Measurements from ENCODE around the gene ADCY4. TPM values are rescaled to one million over a fixed set of nuclear protein-coding genes. Genes with fewer than 3 reads are reported as not detected.
A peak's percentile ranks its signal among the peaks of the same experiment; 100 is the strongest.

The ADCY4 gene
- total RNA-seq, 1 experiment from 2014 or later: 0.40 TPM

DNA sequence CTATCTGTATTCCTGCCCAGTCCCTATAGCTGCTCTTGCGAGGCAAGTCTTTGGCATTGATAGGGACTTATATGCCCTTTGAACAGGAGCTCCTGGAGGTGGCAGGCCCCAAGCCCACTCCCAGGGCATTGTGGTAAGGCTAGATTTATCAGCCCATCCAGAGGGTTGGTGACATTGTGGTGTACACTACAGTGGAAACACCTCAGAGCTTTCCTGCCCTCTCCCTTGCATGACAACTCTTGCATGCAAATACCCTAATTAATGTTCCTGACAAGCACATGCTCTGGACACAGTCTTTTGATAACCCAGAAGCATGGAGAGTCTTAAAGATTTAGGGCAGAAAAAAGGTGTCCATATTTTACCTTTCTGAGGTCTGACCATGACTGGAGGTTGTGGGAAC lies 5.7 kb upstream of the ADCY4 start:
- DNase-seq (ENCODE audit: extremely low read depth, low read depth): no peak

DNA sequence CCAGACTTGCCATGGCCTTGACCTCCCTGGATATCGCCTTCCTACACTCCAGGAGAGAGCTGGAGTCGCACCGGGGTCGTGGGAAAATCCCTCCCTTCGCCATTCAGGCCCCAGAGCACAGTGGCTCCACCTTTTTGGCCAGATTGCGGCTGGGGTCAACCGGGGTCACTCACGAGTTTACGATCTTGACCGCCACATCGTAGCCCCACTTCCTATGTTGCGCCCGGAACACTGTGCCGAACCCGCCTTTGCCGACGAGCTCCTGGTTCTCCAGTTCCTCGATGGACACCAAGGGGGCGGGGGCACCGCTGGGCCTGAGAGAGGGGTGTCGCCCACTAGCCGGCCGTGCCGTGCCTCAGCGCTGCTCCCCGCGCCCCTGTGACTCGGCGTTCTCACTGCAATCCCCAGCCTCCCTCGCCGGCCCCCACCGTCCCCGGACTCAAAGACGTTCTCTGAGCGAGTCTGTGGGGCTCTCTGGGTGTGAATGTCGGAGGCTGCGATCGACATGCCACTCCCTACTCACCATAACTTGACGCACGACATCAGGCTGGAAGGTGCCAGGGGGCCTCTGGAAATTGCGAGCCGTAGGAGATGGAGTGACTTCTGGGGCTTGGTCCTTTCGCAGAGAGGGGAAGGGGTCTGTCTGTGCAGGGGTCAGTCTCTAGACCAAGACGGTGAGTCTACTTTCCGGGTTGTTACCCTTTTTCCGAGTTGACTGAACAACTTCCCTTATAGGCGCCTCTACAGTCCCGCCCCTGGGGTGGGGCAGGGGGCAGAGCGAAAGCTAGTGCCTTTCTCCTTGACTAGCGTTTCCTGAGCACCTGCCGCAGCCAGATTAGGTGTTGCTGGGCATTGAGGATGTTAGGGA lies 4.6 kb upstream of the ADCY4 start, which contains the start of gene RIPK3:
RIPK3 (minus strand) TSS at position 708 of the 868 bp plus-strand sequence; CDS start at position 543, 165 bp downstream.
- DNase-seq (ENCODE audit: extremely low read depth, low read depth): no peak

DNA sequence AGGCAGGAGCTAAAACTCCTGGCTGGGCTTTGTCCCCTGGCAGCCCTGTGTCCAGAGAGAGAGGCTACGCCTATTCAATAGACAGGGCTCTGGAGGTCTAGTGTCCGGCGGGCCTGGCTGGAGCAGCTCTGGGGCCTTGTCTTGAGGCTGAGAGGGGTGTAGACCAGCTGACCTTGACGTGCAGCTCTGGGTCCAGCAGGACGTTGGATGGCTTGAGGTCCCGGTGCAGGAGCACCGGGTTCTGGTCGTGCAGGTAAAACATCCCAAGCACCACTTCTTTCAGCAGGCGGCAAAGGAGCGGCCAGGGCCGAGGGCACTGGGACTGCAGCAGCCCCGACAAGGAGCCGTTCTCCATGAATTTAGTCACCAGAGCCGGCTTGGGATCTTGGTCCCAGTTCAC lies 4.0 kb upstream of the ADCY4 start:
- no peak for DNase-seq (ENCODE audit: extremely low read depth, low read depth)

DNA sequence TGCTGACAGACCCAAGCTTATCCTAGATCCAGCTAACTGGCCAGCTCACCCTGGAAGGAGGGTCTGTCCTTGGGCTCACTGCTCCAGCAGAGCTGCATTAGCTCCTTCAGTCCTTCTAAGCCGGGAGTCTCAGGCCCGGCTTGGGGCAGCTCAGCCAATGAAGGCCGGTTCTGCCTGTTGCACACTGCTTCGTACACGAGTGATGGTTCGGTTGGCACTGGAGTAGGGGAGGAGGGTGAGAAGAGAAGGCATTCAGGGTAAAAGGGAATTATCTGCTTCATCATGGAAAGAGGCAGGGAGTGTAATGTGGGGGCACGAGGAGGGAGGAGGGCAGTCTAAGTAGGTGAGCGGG lies 2.9 kb upstream of the ADCY4 start:
- DNase-seq (ENCODE audit: extremely low read depth, low read depth): no peak

DNA sequence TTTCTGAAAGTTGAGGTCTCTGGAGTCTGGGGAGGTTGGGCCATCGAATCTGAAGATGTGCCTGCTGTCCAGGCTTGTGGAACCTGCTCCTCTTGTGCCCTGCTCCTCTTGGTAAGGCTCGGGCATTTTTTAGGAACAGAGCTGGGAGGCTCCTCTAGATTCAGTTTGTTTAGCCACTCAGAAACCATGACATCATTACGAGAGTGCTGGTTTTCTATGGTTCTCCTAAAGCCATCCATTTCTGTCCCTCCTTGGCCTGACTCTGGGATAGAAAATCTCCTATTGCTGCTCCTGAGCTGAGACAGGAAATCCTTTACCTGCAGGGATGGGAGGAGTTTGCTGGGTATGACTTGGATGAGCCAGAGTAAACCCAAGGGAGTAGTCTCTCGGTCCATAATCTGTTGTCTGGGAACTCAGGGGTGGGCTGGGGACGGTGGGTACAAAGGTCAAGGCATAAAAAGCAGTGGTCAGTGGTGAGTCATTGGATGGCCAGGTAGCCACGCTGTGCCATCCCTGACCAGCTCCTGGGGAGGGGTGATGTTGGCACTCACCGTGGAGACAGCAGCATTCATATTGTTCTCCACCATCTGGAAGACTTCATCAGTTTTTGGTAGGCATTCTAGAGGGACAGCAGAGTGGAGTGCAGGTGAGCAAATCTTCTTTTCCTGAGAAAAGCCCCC lies 2.4 kb upstream of the ADCY4 start:
- no peak for DNase-seq (ENCODE audit: extremely low read depth, low read depth)

DNA sequence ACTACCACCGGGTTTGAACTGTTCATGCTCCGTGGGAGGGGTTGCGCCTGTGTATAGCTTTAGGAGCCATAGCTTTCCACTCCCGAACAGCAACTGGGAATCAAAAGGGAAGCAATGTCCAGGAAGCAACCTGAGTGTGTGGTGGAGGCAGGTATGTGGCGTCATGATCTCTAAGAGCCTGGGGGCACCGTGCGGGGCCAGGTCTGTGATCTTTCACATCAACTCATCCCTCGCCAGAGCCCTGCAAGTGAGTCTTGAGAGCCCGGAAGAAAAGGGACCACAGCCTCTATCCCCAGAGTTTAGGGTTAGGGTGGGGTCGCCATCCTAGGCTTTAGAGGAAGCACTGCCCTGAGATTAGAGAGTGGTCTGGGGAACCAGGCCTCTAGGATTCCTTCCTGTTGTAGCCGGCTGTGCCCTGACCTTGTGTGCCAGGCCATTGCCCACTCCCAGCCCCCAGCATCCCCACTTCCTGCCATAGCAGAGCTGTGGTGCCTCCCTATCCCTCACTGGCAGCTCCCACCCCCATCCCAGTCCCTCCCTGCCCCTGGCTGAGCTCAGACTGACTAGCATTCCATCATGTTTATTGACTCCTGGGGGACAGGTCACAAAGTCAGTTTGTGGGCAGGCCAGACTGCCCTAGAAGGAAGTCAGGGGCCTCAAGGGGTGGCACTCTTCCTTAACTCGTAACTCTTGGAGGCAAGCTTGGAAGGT lies 745 bp upstream of the ADCY4 start:
- DNase-seq (ENCODE audit: extremely low read depth, low read depth): no peak

DNA sequence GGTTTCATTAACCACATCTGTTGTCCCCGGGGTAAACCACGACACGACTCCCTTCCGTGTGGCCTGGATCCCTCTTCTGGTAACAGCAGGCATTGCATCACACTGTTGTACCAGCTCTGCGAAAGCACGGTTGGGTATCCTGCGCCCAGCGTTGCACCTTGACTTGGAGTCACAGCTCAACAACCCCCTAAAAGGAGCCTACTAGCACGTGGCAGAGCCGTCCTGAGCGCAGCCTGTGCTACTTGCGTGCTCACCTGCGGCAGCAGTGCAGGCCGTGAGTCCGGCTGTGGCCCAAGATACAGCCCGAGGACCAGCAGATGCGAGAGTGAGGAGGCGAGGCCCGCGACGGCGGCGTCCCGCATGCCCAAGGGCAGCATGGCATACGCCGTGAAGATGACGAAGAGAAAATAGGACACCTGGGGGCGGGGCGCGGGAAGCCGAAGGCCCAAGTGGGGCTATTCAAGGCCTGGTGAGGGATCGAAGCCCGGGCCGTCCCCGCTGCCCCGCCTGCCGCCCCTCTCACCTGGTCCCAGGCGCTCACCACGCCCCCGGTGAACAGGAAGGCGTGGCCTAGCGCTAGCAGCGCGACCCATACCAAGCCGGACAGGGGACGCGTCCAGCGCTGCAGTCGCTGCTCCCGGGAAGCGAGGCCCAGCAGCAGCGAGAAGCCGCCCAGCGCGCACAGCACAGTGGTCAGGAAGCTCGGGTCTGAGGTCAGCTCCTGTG lies 2.4 kb downstream of the ADCY4 start:
- peak; percentile 56 for DNase-seq (ENCODE audit: extremely low read depth, low read depth)

DNA sequence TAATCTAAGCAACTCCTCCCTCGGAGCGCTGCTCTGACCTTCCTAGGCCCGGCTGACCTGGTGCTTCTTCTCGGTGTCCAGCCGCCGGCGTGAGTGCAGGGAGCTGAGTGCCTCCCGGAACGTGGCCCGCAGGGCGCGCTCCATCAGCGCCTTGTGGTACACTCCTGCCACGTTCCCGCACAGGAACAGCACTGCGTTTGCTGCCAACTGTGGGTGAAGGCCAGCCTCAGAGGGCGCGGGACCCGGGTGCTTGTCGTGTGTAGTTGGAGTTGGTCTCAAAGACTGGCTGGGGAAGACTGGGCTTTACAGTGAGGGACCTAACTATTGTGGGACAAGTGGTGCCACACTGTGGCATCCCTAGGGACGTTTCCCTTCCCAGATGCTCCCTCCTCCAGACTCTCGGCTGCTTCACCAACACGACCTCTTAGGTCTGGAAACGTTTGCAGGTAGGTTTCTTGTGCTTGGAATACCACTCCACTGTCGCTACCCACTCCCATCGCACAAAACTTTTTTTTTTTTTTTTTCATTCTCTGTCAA lies 3.1 kb downstream of the ADCY4 start:
- no peak for DNase-seq (ENCODE audit: extremely low read depth, low read depth)

DNA sequence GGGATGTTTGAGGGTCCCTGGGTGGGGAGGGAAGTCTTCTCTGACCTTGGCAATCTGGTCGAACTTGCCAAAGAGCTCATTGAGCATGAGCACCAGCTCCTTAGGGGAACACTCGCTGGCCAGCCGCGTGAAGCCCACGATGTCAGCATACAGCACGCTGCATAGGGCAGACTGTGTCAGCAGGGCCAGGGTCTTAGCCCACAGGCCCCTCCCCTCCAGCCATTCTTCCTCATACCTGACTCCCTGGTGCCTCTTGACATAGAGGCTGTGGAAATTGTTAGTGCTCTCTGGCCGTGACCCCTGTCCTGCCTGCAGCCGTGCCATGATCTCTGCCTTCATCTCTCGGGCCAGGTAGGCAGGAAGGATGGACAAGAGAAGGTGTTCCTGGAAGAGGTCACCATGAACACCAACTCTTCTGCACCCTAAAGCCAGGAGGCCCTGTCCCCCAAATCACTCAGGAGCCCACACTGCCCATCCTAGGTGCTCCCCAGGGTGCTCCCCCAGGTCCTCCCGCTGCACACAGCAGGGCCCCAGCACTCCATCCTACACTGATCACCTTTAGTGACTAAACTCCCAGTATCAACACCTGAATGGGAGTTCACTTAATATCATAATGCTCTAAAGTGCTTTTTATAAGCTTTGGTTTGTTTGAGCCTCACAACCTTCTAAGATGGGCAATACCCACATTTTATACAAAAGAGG lies 3.7 kb downstream of the ADCY4 start:
- DNase-seq (ENCODE audit: extremely low read depth, low read depth): no peak

DNA sequence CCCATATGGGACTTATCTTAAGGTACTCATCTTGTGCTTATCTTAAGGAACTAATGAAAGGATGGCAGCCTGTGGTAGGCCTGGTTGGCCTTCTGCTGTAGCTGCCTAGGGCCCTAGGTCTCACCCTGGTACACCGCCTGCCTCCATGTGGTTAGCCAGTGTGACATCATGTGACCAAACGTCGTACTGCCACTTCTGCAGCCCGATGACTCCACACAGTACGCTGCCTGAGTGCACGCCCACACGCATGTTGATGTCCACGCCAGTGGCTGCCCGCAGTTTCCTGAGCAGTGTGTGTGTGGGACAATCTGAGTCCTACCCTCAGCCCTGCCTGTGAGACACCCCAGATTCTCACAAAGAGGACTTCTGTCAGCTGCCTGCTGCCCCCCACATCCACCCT lies 5.1 kb downstream of the ADCY4 start:
- no peak for DNase-seq (ENCODE audit: extremely low read depth, low read depth)

DNA sequence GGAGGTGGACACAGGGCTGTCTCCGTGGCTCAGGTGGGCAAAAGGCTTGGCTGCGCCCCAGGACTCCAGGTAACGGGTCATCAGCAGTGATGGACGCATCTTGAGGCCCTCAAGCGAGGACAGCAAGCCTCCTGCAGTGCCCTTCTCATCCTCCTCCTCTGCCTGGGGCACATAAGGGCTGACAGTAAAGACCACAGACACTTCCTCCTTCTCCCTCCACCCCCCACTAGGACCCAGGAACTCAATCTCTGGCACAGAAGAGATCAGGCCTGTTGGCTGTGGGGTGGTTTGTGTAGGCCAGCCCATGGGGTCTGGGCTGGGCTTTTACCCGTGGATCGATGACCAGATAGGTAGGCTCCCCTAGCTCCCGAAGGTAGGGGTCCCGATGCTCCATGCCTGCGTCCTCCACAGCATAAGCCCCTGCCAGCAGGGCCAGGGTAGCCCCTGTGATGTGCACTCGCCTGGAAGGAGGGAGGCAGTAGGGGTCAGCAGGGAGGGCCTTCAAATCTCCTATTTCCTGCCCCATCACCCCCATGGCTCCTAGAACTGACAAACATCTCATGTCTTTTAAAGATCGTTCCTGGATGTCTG lies 5.7 kb downstream of the ADCY4 start:
- DNase-seq (ENCODE audit: extremely low read depth, low read depth): no peak

DNA sequence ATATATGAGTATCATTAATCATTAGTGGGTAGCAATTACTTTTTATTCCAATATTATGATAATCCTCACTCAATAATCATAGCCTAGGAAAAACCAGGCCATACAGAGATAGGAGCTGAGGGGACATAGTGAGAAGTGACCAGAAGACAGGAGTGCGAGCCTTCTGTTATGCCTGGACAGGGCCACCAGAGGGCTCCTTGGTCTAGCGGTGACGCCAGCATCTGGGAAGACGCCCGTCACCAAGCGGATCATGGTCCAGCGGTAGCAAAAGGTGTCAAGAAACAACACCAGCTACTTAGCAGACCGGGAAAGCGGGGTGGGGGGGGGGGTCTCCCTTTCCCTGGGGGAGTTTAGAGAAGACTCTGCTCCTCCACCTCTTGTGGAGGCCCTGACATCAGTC lies 7.0 kb downstream of the ADCY4 start:
- DNase-seq (ENCODE audit: extremely low read depth, low read depth): peak; percentile 21

DNA sequence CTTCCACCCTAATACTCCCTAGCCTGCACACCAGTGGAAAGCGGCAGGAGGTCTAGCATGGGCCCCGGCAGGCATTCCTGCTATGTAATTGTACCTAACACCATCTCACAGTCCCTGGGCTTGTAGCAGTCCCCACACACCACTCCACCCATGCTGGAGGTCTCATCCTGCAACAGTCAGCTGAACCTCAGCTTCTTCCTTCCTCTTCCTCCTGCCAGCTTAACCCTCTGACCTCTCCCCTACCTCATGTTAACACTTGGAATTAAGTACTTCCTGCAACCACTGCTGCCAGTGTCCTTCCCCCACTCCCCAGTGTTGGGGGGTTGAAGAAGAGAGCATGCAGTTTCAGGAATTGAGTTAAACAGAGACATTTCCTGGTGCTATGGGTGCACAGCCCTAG lies 7.6 kb downstream of the ADCY4 start:
- no peak for DNase-seq (ENCODE audit: extremely low read depth, low read depth)

DNA sequence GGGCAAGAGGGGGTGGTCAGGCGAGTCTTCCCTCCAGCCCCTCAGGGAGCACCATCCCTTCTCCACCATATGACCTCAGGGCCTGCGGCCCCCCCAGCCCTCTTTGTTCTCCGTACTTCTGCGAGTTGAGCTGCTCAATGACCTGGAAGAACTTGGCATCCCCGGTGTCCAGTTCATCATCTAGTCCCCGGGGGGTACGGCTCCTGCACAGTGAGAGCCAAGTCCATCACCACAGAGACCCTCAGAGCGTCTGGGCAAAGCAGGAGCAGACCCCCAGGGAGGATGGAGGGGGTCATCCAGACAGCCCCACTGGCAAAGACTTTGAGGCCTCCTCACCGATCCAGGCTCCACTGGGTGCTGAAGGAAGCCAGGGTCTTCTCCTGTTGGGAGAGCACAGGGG lies 8.9 kb downstream of the ADCY4 start:
- no peak for DNase-seq (ENCODE audit: extremely low read depth, low read depth)

DNA sequence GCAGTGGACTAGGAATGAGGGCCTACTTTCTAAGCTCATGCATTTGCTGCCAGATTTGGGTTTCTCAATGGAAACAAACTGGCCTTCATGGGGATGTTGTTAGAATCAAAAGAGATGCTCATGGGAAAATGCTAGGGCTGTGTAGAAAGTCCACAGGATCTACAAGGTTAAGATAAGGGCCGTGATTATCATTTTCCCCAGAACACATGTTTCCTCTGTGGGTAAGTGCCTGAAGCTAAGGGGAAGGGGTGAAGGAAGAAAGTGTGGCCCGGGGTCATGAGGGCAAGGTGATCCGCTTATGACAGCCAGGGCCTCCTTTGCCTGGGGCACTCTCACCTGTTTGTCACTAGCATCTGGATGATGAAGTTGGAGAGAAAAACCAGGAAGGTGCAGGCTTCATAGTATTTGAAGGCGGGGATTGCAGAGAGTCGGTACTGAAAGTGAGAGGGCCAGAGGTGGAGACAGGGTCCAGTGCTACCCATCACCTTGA lies 9.8 kb downstream of the ADCY4 start:
- DNase-seq (ENCODE audit: extremely low read depth, low read depth): no peak

DNA sequence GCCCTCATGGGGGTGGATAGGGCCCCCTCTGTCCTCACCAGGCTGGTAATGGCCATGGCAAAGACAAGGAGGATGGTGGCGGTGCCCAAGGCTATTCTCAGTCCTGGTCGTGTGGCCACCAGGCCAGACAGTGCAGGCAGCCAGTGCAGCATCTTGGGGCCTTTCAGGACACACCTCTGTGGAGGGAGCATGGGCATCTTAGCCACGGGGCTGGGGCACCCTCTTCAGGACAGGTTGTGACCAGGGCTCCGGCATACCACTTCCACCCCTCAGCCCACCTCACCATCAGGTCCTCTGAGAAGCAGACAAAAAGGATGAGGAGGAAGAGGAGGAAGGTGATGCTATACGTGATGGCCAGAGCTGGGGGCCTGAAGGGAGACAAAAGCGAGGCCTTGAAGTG lies 10.8 kb downstream of the ADCY4 start:
- no peak for DNase-seq (ENCODE audit: extremely low read depth, low read depth)

DNA sequence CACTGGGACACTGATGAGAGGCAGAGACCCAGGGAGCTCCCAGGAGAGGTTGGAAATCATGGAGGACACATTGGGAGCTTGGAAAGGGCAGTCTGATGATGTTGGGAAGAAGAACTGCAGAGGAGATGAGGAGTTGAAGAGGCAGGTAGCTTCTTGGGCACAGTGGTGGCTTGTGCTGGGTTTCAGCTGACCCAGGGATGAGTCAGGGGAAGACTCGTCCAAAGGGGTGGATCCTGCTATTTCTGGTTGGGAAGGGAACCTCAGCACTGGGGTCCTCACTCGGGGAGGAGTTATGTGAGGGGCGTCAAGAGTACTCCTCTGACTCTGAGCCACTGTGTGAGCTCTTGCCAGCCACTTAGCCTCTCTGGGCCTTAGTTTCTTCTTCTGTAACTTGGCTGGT lies 11.5 kb downstream of the ADCY4 start:
- no peak for DNase-seq (ENCODE audit: extremely low read depth, low read depth)

DNA sequence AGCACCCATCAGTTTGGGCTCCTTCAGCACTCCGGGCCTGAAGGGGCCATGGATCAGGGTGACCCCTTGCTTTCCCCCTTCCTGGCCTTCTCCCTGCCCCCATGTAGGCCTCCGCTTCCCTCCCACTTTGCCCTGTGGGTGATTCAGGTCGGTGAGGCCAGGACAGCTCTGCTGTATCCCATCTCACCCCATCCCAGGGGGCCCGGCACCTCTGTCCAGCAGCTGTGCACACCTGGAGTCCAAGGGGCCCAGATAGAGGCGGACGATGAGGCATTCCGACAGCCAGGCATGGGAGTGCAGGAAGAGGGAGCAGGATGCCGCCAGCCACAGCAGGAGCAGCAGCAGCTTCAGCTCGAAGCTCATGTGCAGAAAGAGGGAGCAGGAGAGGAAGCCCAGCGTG lies 12.2 kb downstream of the ADCY4 start:
- no peak for DNase-seq (ENCODE audit: extremely low read depth, low read depth)

DNA sequence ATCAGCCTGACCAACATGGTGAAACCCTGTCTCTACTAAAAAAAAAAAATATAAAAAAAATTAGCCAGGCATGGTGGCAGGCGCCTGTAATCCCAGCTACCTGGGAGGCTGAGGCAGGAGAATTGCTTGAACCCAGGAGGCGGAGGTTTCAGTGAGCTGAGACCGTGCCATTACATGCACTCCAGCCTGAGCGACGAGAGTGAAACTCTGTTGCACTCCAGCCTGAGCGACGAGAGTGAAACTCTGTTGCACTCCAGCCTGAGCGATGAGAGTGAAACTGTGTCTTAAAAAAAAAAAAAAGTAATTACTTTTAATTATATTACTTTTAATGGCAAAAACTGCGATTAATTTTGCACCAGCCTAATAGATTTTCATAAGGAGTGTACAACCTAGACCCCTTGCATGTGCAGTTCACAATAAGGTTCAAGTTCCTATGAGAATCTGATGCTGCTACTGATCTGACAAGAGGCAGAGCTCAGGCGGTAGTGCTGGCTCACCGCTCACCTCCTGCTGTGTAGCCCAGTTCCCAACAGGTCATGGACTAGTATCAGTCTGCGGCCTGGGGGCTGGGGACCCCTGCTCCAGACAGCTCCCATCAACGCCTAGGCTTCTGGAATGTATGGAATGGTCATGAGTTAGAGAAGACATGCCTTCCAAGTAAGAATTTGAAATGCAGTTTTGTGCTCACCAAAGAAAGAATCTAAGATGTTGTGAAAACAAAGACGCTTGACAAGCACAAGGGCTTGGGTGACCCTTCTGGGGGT lies 13.5 kb downstream of the ADCY4 start:
- no peak for DNase-seq (ENCODE audit: extremely low read depth, low read depth)
